Cardiac fibroblast (primary cell): ENCODE results near the gene SLC38A5.

Source experiments
- DNase-seq, 2 donors: peaks; one replicate each; pipeline versions ENCODE4 v3.0.0 to v3.0.0-alpha.2; 2010; ENCODE audit warnings: low read depth in 2 of 2
- H3K4me3 ChIP-seq, 2 donors: replicated peaks in 1 of 2; 1 replicate in 1 of 2; 2 replicates in 1 of 2; pipeline ENCODE4 v1.5.1; 2011; ENCODE audit warnings: low read depth in 2 of 2, low read length in 2 of 2, mild to moderate bottlenecking in 2 of 2, moderate library complexity in 1 of 2
- TF ChIP-seq, protein P1 (sequence below): IDR thresholded peaks from one replicate; pipeline ENCODE4 v1.5.1; 2011; ENCODE audit warnings: low read depth, mild to moderate bottlenecking, low read length, inconsistent platforms

SLC38A5 gene

DNA sequence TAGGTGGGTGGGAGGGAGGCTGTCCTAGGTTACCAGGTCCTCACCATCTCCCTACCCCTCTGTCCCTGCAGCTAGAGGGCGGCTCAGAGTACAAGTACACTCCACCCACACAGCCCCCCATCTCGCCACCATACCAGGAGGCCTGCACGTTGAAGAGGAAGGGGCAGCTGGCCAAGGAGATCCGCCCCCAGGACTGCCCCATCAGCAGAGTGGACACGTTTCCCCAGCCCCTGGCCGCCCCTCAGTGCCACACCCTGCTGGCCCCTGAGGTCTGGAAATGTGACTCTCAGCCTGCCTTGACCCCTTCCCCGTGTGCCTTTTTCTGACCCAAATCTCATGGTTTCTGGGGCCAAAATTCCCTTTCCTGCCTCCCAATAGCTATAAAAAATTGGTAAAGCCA is 12.5 kb upstream of the SLC38A5 start:
- H3K4me3 ChIP-seq = no peak overlapping the region
- DNase-seq = no peak
- TF ChIP-seq, protein P1, sequence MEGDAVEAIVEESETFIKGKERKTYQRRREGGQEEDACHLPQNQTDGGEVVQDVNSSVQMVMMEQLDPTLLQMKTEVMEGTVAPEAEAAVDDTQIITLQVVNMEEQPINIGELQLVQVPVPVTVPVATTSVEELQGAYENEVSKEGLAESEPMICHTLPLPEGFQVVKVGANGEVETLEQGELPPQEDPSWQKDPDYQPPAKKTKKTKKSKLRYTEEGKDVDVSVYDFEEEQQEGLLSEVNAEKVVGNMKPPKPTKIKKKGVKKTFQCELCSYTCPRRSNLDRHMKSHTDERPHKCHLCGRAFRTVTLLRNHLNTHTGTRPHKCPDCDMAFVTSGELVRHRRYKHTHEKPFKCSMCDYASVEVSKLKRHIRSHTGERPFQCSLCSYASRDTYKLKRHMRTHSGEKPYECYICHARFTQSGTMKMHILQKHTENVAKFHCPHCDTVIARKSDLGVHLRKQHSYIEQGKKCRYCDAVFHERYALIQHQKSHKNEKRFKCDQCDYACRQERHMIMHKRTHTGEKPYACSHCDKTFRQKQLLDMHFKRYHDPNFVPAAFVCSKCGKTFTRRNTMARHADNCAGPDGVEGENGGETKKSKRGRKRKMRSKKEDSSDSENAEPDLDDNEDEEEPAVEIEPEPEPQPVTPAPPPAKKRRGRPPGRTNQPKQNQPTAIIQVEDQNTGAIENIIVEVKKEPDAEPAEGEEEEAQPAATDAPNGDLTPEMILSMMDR = no peak

DNA sequence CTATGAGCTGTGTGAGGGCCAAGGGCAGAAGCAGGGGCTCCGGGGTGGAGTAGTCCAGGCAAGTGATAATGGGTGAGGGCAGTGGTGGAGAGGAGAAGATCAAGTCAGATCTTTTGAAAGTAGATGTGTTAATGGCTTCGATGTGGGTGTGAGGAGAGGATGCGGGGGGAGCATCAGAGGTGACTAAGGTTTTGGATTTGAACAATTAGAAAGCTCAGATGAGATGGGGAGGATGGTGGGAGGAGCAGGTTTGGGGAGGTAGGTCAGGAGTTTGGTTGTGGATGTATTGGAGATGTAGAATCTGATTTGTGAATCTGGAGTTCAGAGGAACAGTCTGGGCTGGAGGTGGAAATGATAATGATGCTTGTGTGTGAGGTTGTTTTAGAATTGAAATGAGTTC is 10.5 kb upstream of the SLC38A5 start:
- TF ChIP-seq, protein P1 = no peak
- no peak for DNase-seq
- no peak overlapping the region for H3K4me3 ChIP-seq

DNA sequence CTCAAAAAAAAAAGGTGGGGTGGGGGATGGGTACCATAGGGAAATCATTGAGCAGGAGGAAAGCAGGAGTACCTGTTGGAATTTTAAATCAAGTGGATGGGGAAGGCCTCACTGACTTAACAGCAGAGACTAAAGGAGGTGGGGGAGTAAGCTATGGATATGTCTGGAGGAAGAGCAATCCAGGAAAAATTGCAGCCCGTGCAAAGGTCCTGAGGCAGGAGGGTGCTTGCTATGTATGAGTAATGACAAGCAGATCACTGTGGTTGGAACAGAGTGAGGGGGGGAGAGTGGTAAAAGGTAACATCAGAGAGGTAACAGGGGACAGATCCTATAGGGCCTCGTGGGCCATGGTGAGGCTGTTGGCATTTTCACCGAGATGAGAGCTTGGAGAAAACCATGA is 10.1 kb upstream of the SLC38A5 start:
- TF ChIP-seq, protein P1 = no peak
- H3K4me3 ChIP-seq = no peak overlapping the region
- DNase-seq = no peak

DNA sequence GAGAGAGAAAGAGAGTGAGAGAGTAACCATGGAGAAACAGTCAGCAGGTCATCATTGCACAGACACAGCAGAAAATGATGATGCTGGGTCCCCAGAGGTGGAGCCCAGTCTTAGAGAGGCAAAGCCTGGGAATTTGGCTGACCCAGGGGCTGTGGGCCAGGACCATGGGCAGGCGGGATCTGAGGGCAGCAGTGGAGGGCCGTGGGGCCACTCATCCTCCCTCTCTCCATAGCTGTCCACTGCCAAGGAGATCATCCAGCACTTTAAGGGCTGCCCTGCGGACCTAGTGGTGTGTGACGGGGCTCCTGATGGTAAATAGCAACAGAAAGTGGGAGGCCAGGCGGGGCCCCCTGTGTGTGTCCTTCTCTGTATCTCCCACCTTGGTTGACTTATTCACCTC is 8.7 kb upstream of the SLC38A5 start:
- H3K4me3 ChIP-seq = no peak overlapping the region
- DNase-seq = no peak
- TF ChIP-seq, protein P1 = no peak

DNA sequence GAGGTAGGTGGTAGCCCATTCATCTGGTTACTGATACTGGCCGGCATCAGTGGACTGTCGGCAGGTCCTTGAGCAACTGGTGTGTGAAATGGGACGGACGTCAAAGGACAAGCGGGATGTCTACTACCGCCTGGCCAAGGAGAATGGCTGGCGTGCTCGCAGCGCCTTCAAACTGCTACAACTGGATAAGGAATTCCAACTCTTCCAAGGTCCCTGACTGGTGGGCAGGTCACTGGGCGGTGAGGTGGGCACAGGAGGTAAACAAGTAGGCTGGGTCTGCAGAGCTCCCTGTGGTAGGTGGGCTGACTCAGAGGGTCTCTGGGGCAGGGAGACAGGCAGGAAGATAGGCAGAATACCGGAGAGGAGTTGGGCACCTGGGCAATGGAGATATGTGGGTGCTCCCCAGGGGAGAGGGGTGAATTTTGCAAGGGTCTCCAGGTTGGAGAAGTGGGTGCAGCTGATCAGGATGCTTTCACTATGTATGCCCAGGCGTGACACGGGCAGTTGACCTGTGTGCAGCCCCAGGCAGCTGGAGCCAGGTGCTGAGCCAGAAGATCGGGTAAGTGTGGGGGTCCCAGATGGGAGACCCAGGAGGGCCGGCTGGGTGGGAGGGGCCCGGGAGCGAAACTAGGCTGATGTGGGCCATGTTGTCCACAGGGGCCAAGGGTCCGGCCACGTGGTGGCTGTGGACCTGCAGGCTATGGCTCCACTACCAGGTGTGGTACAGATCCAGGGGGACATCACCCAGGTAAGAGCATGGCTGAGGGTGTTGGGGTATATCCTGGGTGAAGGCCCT is 8.1 kb upstream of the SLC38A5 start:
- H3K4me3 ChIP-seq = peak overlapping the region in 1 of 2 donors; percentile 80
- TF ChIP-seq, protein P1 = no peak
- no peak for DNase-seq

DNA sequence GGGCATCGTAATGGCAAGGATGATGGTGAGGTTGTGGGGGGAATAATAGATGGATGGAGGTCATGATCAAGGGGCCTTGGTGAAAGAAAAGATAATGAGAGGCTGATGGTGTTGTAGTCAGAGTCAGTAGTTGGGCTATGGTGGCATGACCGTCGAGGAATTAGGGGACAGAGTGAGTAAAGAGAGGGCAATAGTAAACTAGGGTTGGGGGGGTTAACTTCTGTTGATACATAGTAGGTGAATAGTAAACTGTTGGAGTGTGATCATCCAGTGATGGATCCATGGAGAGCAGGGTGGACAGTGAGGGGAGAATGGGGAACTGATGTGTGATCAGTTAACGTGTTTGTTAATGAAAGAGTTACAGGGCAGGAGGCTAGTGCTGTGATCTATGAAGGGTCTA is 6.9 kb upstream of the SLC38A5 start:
- peak overlapping the region; percentile 80 for H3K4me3 ChIP-seq
- no peak for DNase-seq
- TF ChIP-seq, protein P1 = no peak
